Esophagus muscularis mucosa (tissue), 4 donors: Measurements from ENCODE around the gene TBX15.

ENCODE experiments used
- EP300 ChIP-seq: sonication (generic); formaldehyde crosslinking; IDR thresholded peaks from one replicate; pipeline ENCODE4 v1.6.1; 2017; ENCODE audit warnings: antibody characterized with exemption
- POLR2A ChIP-seq: fragments of 450-650 bp; IDR thresholded peaks from one replicate; pipeline ENCODE4 v1.6.1; 2017; ENCODE audit warnings: antibody characterized with exemption, moderate library complexity, mild to moderate bottlenecking, low read depth
- POLR2AphosphoS5 ChIP-seq, 2 donors: sonication (generic); formaldehyde crosslinking; IDR thresholded peaks; one replicate each; pipeline ENCODE4 v1.6.1; 2017; ENCODE audit warnings: antibody characterized with exemption in 2 of 2
- TF ChIP-seq, protein P1 (sequence below), 3 experiments: fragments of 200-600 bp in 2 of 3; fragments of 450-650 bp in 1 of 3; sonication (generic) in 2 of 3; IDR thresholded peaks; one replicate each; pipeline ENCODE4 v1.5.1; 2017 to 2019; ENCODE audit warnings: antibody characterized with exemption in 3 of 3, mild to moderate bottlenecking in 2 of 3, moderate library complexity in 1 of 3

DNA sequence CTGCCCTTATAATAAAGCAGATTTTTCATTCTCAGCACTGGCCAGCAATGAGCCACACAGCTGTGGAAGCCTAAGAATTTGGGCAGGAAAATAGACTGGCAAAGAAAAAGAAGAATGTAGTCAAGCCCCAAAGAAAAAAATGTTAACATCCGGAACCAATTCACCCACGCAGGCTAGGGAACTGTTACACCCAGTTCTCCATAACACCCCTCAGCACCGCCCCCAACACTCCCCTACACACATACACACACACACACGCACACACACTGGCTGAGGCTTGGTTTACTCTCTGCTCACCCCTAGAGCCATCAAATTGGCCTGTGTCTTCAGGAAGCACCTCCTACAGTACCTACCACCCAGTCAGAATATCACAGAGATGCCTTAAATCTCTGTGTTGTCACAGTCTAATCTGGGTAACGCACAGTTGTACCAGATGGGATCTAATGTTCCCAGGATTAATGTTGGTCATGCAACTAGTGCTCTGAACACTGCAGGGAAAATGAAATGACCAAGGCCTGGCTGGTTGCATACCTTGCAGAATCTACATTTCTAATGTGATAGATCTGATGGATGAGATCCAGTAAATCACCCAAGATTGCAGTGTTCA lies 14.5 kb downstream of the TBX15 start:
- TF ChIP-seq POLR2A (no peak), EP300 (no peak), POLR2AphosphoS5 (IDR thresholded peaks at IDR 0.05) (no peak)
- TF ChIP-seq, protein P1, sequence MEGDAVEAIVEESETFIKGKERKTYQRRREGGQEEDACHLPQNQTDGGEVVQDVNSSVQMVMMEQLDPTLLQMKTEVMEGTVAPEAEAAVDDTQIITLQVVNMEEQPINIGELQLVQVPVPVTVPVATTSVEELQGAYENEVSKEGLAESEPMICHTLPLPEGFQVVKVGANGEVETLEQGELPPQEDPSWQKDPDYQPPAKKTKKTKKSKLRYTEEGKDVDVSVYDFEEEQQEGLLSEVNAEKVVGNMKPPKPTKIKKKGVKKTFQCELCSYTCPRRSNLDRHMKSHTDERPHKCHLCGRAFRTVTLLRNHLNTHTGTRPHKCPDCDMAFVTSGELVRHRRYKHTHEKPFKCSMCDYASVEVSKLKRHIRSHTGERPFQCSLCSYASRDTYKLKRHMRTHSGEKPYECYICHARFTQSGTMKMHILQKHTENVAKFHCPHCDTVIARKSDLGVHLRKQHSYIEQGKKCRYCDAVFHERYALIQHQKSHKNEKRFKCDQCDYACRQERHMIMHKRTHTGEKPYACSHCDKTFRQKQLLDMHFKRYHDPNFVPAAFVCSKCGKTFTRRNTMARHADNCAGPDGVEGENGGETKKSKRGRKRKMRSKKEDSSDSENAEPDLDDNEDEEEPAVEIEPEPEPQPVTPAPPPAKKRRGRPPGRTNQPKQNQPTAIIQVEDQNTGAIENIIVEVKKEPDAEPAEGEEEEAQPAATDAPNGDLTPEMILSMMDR (IDR thresholded peaks at IDR 0.05): no peak
